OCI-LY7 (cell line): Measurements from ENCODE around the gene ZNF283. TPM values are rescaled to one million over a fixed set of nuclear protein-coding genes. Genes with fewer than 3 reads are reported as not detected.
"Not testable (repeated sequence)": the region's sequence is repeated elsewhere in the genome, so short reads cannot be mapped to it uniquely, and the experiment has no call there.

Source experiments
- BruUV-seq: library from RNA; stranded (reverse); fragments of 400-500 nt; replicated peaks from 2 replicates; lab custom pipeline; 2021; lab: Mats Ljungman, UMichigan
- CTCF ChIA-PET: fragments of 300-600 bp; sonication (Branson Sonifier 250); formaldehyde crosslinking; loops from one replicate; lab custom pipeline; 2022; ENCODE audit warnings: antibody characterized with exemption; ENCODE audit not compliant: unreplicated experiment; lab: Charles Lee
- POLR2A ChIA-PET: fragments of 300-600 bp; sonication (Branson Sonifier 250); formaldehyde crosslinking; loops from one replicate; lab custom pipeline; 2022; ENCODE audit warnings: antibody characterized with exemption; lab: Charles Lee
- DNase-seq: peaks from one replicate; pipeline ENCODE4 v3.0.0-alpha.2; 2015; ENCODE audit warnings: low spot score
- H2AFZ ChIP-seq: fragments of 200-600 bp; sonication (generic), shearing (Covaris generic); 2 replicates; pipeline ENCODE4 v1.6.1; 2014; ENCODE audit warnings: mild to moderate bottlenecking, antibody characterized with exemption, low read length, moderate library complexity
- H3K27ac ChIP-seq: fragments of 200-600 bp; sonication (generic); 2 replicates; pipeline ENCODE4 v1.5.1; 2014; ENCODE audit warnings: mixed run types, low read depth, mild to moderate bottlenecking, moderate library complexity, low read length, inconsistent platforms; ENCODE audit not compliant: poor library complexity, severe bottlenecking
- H3K36me3 ChIP-seq: fragments of 200-600 bp; sonication (generic); 2 replicates; pipeline ENCODE4 v1.6.1; 2014; ENCODE audit warnings: mild to moderate bottlenecking, antibody characterized with exemption, low read length, moderate library complexity, mixed read lengths; ENCODE audit not compliant: insufficient read depth
- H3K4me1 ChIP-seq: fragments of 200-600 bp; sonication (generic); 2 replicates; pipeline ENCODE4 v1.5.1; 2014; ENCODE audit warnings: mild to moderate bottlenecking, low read length; ENCODE audit not compliant: insufficient read depth, poor library complexity, severe bottlenecking
- H3K4me2 ChIP-seq: fragments of 200-600 bp; sonication (generic); 2 replicates; pipeline ENCODE4 v1.6.1; 2014; ENCODE audit warnings: mild to moderate bottlenecking, low read length
- H3K4me3 ChIP-seq: fragments of 200-600 bp; sonication (generic); 2 replicates; pipeline ENCODE4 v1.5.1; 2014; ENCODE audit warnings: mild to moderate bottlenecking, low read depth, low read length; ENCODE audit not compliant: poor library complexity, severe bottlenecking
- H3K79me2 ChIP-seq: fragments of 200-600 bp; sonication (generic); 2 replicates; pipeline ENCODE4 v1.6.1; 2016; ENCODE audit warnings: low read depth, mild to moderate bottlenecking, low read length, moderate library complexity, mixed read lengths; ENCODE audit not compliant: insufficient read depth
- H3K9me2 ChIP-seq: fragments of 200-600 bp; sonication (generic); 2 replicates; pipeline ENCODE4 v1.6.1; 2016; ENCODE audit warnings: mild to moderate bottlenecking, low read length, mixed read lengths; ENCODE audit not compliant: insufficient read depth
- H3K9me3 ChIP-seq: fragments of 200-600 bp; sonication (generic); 2 replicates; pipeline ENCODE4 v1.6.1; 2014; ENCODE audit warnings: mild to moderate bottlenecking, mixed run types, low read length, mixed read lengths
- H4K20me1 ChIP-seq: fragments of 200-600 bp; sonication (generic); 2 replicates; pipeline ENCODE4 v1.6.1; 2014; ENCODE audit warnings: mild to moderate bottlenecking, antibody characterized with exemption, low read length, moderate library complexity, mixed read lengths; ENCODE audit not compliant: insufficient read depth
- CTCF ChIP-seq: fragments of 200-600 bp; sonication (generic); conservative IDR thresholded peaks from 2 replicates; pipeline ENCODE4 v1.5.1; 2014; ENCODE audit warnings: mild to moderate bottlenecking, antibody characterized with exemption, low read length, moderate library complexity, mixed read lengths
- EZH2phosphoT487 ChIP-seq: fragments of 200-600 bp; sonication (generic); IDR thresholded peaks from 2 replicates; pipeline ENCODE4 v1.6.1; 2018; ENCODE audit warnings: low read depth, borderline replicate concordance, mild to moderate bottlenecking, mixed run types, antibody characterized with exemption, low read length, moderate library complexity, mixed read lengths
- intact Hi-C: fragments of 100-400 bp; cut with micrococcal nuclease; formaldehyde crosslinking; loops from one replicate; pipeline ENCODE4 v1.10.0; 2022; ENCODE audit not compliant: unreplicated experiment
- total RNA-seq, 2 experiments: library from RNA; depleted of rRNA in 1 of 2; stranded (reverse); fragments of >200 nt in 1 of 2; shearing (Covaris generic) in 1 of 2; gene quantifications; 2 replicates each; pipeline ENCODE4 v1.2.3, GENCODE V29; 2014 to 2022

The ZNF283 gene
- total RNA-seq, 2 experiments from 2014 or later = 2.8 to 4.8 TPM

- no peak for DNase-seq
- no peaks in the 10 kb centered on the region for H3K4me1 ChIP-seq
- H3K79me2 ChIP-seq = no peaks in the 10 kb centered on the region
- no peak overlapping the region for H2AFZ ChIP-seq
- no peak overlapping the region for H3K4me3 ChIP-seq
- H3K36me3 ChIP-seq = no peaks in the 10 kb centered on the region
- H4K20me1 ChIP-seq = no peaks in the 10 kb centered on the region
- TF ChIP-seq EZH2phosphoT487 (no peak), CTCF (no peak)
- intact Hi-C loops = no loop called here
- BruUV-seq = no TSS peak
- ChIA-PET CTCF (no interaction called here), POLR2A (no interaction called here)
- H3K9me2 ChIP-seq = no peaks in the 10 kb centered on the region
- no peak overlapping the region for H3K4me2 ChIP-seq
- H3K9me3 ChIP-seq = peaks cover 51% of the 10 kb centered on the region
- H3K27ac ChIP-seq = no peak overlapping the region
Observed at GRCh38 chr19:43847884-43848283, 20.8 kb downstream of the ZNF283 start.

GRCh38 chr19:43848821-43849220, 21.7 kb downstream of the ZNF283 start:
- ChIA-PET POLR2A (no interaction called here), CTCF (no interaction called here)
- Histone ChIP-seq H2AFZ (no peak overlapping the region), H3K9me3 (peaks cover 48% of the 10 kb centered on the region), H3K27ac (no peak overlapping the region), H3K4me3 (no peak overlapping the region), H3K4me1 (no peaks in the 10 kb centered on the region), H3K4me2 (no peak overlapping the region), H3K9me2 (no peaks in the 10 kb centered on the region), H3K36me3 (no peaks in the 10 kb centered on the region), H4K20me1 (no peaks in the 10 kb centered on the region), H3K79me2 (no peaks in the 10 kb centered on the region)
- TF ChIP-seq CTCF (no peak), EZH2phosphoT487 (no peak)
- no peak for DNase-seq
- no TSS peak for BruUV-seq
- intact Hi-C loops = no loop called here

- ChIA-PET CTCF (no interaction called here), POLR2A (no interaction called here)
- Histone ChIP-seq H3K36me3 (no peaks in the 10 kb centered on the region), H3K9me3 (no peaks in the 10 kb centered on the region; the same call in 1 of the 2 replicates), H3K4me3 (no peak overlapping the region), H3K4me2 (no peak overlapping the region), H3K4me1 (no peaks in the 10 kb centered on the region), H3K9me2 (no peaks in the 10 kb centered on the region), H3K27ac (no peak overlapping the region), H4K20me1 (no peaks in the 10 kb centered on the region), H2AFZ (no peak overlapping the region), H3K79me2 (no peaks in the 10 kb centered on the region)
- DNase-seq = no peak
- TF ChIP-seq EZH2phosphoT487 = no peak
- no peak for TF ChIP-seq CTCF
- no TSS peak for BruUV-seq
- intact Hi-C loops = no loop called here
Observed at GRCh38 chr19:43858174-43858573, 31.1 kb downstream of the ZNF283 start.

GRCh38 chr19:43866923-43867322, 39.8 kb downstream of the ZNF283 start:
- H3K9me3 ChIP-seq, H3K9me2 ChIP-seq, POLR2A ChIA-PET, H3K36me3 ChIP-seq, H3K4me1 ChIP-seq, H3K4me3 ChIP-seq, DNase-seq, H3K27ac ChIP-seq, H4K20me1 ChIP-seq, H3K79me2 ChIP-seq, BruUV-seq, H2AFZ ChIP-seq, CTCF ChIA-PET, intact Hi-C loops, H3K4me2 ChIP-seq: not testable (repeated sequence)
